ENCODE results near the gene ICAM1. TPM values are rescaled to one million over a fixed set of nuclear protein-coding genes. Genes with fewer than 3 reads are reported as not detected.

ICAM1 gene
- total and polyA plus RNA-seq, 2 of the 13 experiments (the other 11 are each of a cell fraction or from before 2014, with no cell fraction given), result 37.9 to 98.4 TPM

DNA sequence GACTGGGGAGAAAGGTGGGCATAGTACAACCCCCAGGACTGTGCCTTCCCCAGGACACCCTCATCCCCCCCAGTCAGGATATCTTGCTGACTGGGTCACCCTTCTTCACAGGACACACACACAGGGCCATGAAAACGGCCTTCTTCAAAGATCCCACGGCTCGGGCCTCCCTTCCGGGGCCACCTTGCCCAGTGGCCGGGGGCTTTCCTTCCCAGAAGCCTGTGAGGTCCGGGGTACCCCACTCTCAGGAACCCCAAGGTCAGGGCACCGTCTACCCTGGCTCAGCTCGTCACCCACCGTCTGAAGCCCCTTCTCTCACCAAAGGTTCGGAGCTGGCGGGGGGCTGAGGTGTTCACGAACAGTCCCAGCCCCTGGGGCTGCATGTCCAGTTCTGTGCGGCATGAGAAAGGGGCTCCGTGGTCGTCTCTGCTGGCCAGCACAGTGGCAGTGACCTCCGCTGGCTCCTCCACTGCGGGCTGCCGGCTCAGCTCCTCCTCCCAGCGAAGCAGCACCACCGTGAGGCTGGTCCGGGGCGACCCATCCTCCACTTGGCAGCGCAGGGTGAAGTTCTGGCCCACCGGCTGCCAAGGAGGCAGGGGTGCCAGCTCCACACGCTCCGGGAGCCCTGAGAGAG is 64.5 kb downstream of the ICAM1 start (continued):
- TF ChIP-seq, protein P1, sequence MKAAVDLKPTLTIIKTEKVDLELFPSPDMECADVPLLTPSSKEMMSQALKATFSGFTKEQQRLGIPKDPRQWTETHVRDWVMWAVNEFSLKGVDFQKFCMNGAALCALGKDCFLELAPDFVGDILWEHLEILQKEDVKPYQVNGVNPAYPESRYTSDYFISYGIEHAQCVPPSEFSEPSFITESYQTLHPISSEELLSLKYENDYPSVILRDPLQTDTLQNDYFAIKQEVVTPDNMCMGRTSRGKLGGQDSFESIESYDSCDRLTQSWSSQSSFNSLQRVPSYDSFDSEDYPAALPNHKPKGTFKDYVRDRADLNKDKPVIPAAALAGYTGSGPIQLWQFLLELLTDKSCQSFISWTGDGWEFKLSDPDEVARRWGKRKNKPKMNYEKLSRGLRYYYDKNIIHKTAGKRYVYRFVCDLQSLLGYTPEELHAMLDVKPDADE (CRISPR knock-in tag; IDR thresholded peaks at IDR 0.05), result no peak
- TF ChIP-seq NR2F6 (IDR thresholded peaks at IDR 0.05), result no peak
- TF ChIP-seq NR2F6 (CRISPR knock-in tag; IDR thresholded peaks at IDR 0.05), result peak; percentile 51; the same call in 1 of the 2 replicates
- no peak for TF ChIP-seq HCFC1 (IDR thresholded peaks at IDR 0.05; ENCODE audit: low read depth, low read length)
- TF ChIP-seq ZNF430 (CRISPR knock-in tag; IDR thresholded peaks at IDR 0.05), result no peak
- TF ChIP-seq ERF (CRISPR knock-in tag; IDR thresholded peaks at IDR 0.05), result 0 out of 2 replicates have a peak, but pooled peaks have one; percentile 23
- TF ChIP-seq, protein P2, sequence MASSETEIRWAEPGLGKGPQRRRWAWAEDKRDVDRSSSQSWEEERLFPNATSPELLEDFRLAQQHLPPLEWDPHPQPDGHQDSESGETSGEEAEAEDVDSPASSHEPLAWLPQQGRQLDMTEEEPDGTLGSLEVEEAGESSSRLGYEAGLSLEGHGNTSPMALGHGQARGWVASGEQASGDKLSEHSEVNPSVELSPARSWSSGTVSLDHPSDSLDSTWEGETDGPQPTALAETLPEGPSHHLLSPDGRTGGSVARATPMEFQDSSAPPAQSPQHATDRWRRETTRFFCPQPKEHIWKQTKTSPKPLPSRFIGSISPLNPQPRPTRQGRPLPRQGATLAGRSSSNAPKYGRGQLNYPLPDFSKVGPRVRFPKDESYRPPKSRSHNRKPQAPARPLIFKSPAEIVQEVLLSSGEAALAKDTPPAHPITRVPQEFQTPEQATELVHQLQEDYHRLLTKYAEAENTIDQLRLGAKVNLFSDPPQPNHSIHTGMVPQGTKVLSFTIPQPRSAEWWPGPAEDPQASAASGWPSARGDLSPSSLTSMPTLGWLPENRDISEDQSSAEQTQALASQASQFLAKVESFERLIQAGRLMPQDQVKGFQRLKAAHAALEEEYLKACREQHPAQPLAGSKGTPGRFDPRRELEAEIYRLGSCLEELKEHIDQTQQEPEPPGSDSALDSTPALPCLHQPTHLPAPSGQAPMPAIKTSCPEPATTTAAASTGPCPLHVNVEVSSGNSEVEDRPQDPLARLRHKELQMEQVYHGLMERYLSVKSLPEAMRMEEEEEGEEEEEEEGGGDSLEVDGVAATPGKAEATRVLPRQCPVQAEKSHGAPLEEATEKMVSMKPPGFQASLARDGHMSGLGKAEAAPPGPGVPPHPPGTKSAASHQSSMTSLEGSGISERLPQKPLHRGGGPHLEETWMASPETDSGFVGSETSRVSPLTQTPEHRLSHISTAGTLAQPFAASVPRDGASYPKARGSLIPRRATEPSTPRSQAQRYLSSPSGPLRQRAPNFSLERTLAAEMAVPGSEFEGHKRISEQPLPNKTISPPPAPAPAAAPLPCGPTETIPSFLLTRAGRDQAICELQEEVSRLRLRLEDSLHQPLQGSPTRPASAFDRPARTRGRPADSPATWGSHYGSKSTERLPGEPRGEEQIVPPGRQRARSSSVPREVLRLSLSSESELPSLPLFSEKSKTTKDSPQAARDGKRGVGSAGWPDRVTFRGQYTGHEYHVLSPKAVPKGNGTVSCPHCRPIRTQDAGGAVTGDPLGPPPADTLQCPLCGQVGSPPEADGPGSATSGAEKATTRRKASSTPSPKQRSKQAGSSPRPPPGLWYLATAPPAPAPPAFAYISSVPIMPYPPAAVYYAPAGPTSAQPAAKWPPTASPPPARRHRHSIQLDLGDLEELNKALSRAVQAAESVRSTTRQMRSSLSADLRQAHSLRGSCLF (CRISPR knock-in tag; IDR thresholded peaks at IDR 0.05; ENCODE audit: borderline replicate concordance), result no peak
- 0 out of 2 replicates have a peak, but pooled peaks have one; percentile 28 for TF ChIP-seq ZBTB7A (CRISPR knock-in tag; IDR thresholded peaks at IDR 0.05)
- TF ChIP-seq TSC22D2 (CRISPR knock-in tag; IDR thresholded peaks at IDR 0.05; ENCODE audit: borderline replicate concordance), result no peak
- peak; percentile 59; the same call in 1 of the 2 replicates for TF ChIP-seq IRF2 (CRISPR knock-in tag; IDR thresholded peaks at IDR 0.05)
- TF ChIP-seq ATF2 (CRISPR knock-in tag; IDR thresholded peaks at IDR 0.05), result no peak
- 0 out of 2 replicates have a peak, but pooled peaks have one; percentile 53 for TF ChIP-seq ZNF598 (CRISPR knock-in tag; IDR thresholded peaks at IDR 0.05; ENCODE audit: borderline replicate concordance)
- TF ChIP-seq HMGA1 (CRISPR knock-in tag; conservative IDR thresholded peaks at IDR 0.05), result no peak
- TF ChIP-seq ZNF121 (CRISPR knock-in tag; IDR thresholded peaks at IDR 0.05), result 0 out of 2 replicates have a peak, but pooled peaks have one; percentile 24
- TF ChIP-seq, protein P3, sequence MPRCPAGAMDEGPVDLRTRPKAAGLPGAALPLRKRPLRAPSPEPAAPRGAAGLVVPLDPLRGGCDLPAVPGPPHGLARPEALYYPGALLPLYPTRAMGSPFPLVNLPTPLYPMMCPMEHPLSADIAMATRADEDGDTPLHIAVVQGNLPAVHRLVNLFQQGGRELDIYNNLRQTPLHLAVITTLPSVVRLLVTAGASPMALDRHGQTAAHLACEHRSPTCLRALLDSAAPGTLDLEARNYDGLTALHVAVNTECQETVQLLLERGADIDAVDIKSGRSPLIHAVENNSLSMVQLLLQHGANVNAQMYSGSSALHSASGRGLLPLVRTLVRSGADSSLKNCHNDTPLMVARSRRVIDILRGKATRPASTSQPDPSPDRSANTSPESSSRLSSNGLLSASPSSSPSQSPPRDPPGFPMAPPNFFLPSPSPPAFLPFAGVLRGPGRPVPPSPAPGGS (CRISPR knock-in tag; IDR thresholded peaks at IDR 0.05), result no peak
- peak; percentile 83 for TF ChIP-seq CTCF (CRISPR knock-in tag; IDR thresholded peaks at IDR 0.05)
- no peak for TF ChIP-seq NR2C2 (CRISPR knock-in tag; IDR thresholded peaks at IDR 0.05; ENCODE audit: borderline replicate concordance)
- TF ChIP-seq ZNF891 (CRISPR knock-in tag; IDR thresholded peaks at IDR 0.05), result no peak
- TF ChIP-seq ZNF431 (CRISPR knock-in tag; IDR thresholded peaks at IDR 0.05; ENCODE audit: borderline replicate concordance, low read depth), result 0 out of 2 replicates have a peak, but pooled peaks have one; percentile 30
- 0 out of 2 replicates have a peak, but pooled peaks have one; percentile 16 for TF ChIP-seq ELF1 (CRISPR knock-in tag; IDR thresholded peaks at IDR 0.05)

Data from HepG2 (cell line).